Esophagus mucosa (tissue), 1 donor: ENCODE measurements around the gene ADGRG3. TPM values are rescaled to one million over a fixed set of nuclear protein-coding genes. Genes with fewer than 3 reads are reported as not detected.

Experiments
- total RNA-seq: library from RNA; stranded (reverse); gene quantifications from one replicate; pipeline ENCODE4 v1.2.4, GENCODE V29; 2023
- donor health status: DM: yes; HTN: yes; CAD: no.

ADGRG3 gene
- total RNA-seq, 1 donor from 2014 or later = 0.84 TPM

Other genes starting within 250 kb of the ADGRG3 start
- 52.4 TPM for gene CIAPIN1, start 220.9 kb upstream of the ADGRG3 start, total RNA-seq
- 44.6 TPM for gene COQ9, start 220.8 kb upstream of the ADGRG3 start, total RNA-seq
- 32.0 TPM for gene POLR2C, start 205.6 kb upstream of the ADGRG3 start, total RNA-seq
- 25.0 TPM for gene DOK4, start 181.8 kb upstream of the ADGRG3 start, total RNA-seq
- 1.4 TPM for gene CCDC102A, start 131.7 kb upstream of the ADGRG3 start, total RNA-seq
- gene ADGRG5, start 125.7 kb upstream of the ADGRG3 start, total RNA-seq = 0.44 TPM
- 93.7 TPM for gene ADGRG1, start 39.7 kb upstream of the ADGRG3 start, total RNA-seq
- not detected for gene DRC7, start 26.5 kb downstream of the ADGRG3 start, total RNA-seq
- 19.9 TPM for gene KATNB1, start 67.5 kb downstream of the ADGRG3 start, total RNA-seq
- 20.6 TPM for gene KIFC3, start 134.2 kb downstream of the ADGRG3 start, total RNA-seq